Hematopoietic multipotent progenitor cell (in vitro differentiated cells): ENCODE data around the gene SETD4. TPM values are rescaled to one million over a fixed set of nuclear protein-coding genes. Genes with fewer than 3 reads are reported as not detected.
A peak's percentile ranks its signal among the peaks of the same experiment; 100 is the strongest.

ENCODE experiments used
- DNase-seq, 3 donors: peaks; one replicate each; pipeline ENCODE4 v3.0.0-alpha.2; 2011 to 2015; ENCODE audit warnings: low read depth in 2 of 3, low spot score in 2 of 3
- total RNA-seq: library from RNA; depleted of rRNA; stranded (reverse); fragments of >200 nt; gene quantifications from one replicate; pipeline ENCODE4 v1.2.3, GENCODE V29; 2012

Gene SETD4
- total RNA-seq, 1 donor = 10.5 TPM

DNA sequence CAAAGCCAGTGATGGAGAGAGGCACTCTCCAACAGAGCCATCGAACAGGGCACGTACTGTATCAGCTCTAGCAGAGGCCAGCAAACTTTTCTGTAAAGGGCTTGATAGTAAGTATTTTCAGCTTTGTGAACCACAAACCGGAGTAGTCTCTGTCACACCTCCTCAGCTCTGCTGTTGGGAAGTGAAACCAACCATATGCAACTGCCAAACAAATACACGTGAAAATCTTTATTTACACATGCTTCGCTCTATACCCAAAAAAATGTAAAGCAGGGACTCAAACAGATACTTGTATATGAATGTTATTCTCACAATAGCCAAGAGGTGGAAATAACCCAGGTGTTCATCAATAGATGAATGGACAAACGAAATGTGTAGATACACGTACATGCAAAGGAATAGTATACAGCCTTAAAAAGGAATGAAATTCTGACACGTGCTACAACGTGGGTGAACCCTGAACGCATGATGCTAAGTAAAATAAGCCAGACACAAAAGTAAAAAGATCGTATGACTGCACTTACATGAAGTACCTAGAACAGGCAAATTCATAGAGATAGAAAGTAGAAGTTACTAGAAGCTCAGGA, 39.0 kb downstream of the SETD4 start:
- DNase-seq = no peak

GRCh38 chr21:36015045-36015444, 45.3 kb downstream of the SETD4 start:
- no peak for DNase-seq

- DNase-seq = no peak
Observed at GRCh38 chr21:36010801-36011200, 49.5 kb downstream of the SETD4 start.

DNA sequence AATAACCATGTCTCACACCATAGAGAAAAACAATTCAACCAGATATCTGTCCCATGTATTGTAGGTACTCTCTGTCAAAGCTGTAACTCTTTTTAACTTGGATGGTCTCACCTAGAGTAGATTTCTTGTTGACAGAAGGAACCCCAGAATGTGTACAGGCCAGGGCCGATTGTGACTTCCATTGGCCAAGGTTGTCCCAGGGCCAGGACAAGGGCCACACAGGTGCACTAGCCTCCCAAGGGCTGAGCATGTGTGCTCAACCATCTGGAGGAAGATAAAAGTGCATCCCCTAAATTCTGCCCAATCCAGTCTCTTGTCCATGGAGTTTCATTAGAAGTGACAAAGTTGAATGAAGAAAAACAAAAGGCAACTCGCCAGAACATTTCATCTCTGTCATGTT, 51.8 kb downstream of the SETD4 start:
- no peak for DNase-seq

DNA sequence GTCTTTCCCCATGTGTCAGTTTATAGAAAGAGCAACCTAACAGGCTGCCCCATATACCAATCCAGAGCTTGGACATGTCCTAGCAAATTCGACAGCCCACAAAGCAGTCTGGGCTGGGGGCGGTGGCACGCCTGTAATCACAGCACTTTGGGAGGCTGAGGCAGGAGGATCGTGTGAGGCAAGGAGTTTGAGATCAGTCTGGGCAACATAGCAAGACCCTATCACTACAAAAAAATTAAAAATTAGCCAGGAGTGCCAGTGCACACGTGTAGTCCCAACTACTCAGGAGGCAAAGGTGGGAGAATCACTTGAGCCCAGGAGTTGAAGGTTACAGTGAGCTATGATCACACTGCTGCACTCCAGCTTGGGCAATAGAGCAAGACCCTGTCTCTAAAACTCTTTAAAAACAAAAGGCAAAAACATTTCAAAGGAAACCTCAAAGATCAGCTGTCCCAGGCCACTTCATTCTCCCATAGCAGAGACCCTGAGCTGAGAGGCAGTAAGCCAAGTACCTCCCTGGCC, 54.4 kb downstream of the SETD4 start:
- DNase-seq = no peak

GRCh38 chr21:36005018-36005417, 55.3 kb downstream of the SETD4 start:
- DNase-seq = peak in 2 of 3 donors; percentile 9

DNA sequence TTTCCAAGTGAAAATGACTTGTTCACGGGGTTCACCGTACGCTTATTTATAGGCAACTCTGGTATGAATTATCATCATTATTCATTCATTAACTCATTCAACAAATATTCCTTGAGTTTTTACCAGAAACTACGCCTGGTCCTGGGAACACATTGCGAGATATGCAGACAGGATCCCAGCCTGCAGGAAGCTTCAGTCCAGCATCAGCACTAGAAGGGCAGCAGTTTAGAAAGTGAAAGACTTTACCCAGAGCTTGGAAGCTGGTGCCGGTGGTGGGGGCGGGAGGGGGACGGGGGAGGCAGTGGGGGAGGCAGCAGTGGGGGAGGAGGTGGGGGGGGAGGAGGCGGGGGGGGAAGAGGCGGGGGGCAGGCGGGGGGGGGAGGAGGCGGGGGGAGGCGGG, 55.9 kb downstream of the SETD4 start:
- DNase-seq = no peak

- no peak for DNase-seq
Observed at GRCh38 chr21:36003776-36004175, 56.5 kb downstream of the SETD4 start.

GRCh38 chr21:35996217-35996616, 64.1 kb downstream of the SETD4 start:
- no peak for DNase-seq

DNA sequence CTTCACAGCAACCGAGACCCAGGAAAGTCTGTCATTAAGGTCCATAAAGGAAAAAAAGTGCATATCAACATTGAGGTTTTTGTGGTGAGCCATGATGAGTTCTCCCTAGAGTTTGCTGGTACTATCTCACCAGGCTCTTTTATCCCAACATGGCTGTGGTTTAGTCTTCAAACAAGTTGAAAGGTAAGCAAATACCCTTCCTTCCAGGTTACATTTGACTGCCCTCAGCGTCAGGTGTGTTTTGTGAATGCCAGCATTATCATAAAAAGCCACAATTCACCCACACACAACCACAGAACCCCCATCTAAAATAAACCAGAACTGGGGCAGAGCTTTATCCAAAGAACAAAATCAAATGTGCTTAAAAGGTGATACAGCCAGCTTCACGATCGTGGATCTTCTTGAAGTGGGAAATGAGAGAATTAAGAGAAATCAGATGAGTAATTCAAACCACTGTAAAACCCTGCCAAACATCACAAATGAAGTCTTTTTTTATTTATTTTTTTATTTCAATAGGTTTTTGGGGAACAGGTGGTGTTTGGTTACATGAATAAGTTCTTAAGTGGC, 64.7 kb downstream of the SETD4 start:
- no peak for DNase-seq

GRCh38 chr21:35994613-35995012, 65.7 kb downstream of the SETD4 start:
- DNase-seq = peak in 2 of 3 donors; percentile 11 to 26

DNA sequence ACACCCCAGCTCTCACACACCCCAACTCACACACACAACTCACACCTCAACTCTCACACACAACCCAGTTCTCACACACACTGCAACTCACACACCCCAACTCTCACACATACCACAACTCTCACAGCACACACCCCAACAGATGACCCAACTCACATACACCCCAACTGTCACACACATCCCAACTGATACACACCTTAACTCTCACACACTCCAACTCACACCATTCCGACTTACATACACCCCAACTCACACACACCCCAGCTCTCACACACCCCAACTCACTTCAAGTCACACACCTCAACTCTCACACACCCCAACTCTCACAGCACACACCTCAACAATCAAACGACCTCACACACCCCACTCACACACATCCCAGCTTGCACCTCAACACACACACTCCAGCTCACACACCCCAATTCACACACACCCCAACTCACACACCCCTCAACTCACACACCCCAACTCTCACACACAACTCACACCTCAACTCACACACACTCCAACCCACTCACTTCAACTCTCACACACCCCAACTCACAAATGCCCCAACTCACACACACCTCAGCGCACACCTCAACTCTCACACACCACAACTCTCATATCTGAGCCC, 66.3 kb downstream of the SETD4 start:
- no peak for DNase-seq

GRCh38 chr21:35991131-35991530, 69.2 kb downstream of the SETD4 start:
- DNase-seq = no peak

DNA sequence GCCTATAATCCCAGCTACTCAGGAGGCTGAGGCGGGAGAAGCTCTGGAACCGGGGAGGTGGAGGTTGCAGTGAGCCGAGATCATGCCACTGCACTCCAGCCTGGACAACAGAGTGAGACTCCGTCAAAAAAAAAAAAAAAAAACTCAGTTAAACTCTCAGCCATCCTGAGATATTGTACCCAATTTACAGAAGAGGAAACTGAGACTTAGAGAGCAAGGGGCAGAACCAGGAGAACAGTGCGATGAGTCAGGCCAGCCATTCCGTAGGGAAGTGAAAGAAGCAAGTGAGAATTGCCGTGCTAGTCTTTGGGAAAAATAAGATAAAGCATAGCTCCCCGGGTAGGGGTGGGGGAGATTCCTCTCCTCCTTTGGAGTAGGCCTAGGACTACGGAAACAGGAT, 69.7 kb downstream of the SETD4 start:
- no peak for DNase-seq

DNA sequence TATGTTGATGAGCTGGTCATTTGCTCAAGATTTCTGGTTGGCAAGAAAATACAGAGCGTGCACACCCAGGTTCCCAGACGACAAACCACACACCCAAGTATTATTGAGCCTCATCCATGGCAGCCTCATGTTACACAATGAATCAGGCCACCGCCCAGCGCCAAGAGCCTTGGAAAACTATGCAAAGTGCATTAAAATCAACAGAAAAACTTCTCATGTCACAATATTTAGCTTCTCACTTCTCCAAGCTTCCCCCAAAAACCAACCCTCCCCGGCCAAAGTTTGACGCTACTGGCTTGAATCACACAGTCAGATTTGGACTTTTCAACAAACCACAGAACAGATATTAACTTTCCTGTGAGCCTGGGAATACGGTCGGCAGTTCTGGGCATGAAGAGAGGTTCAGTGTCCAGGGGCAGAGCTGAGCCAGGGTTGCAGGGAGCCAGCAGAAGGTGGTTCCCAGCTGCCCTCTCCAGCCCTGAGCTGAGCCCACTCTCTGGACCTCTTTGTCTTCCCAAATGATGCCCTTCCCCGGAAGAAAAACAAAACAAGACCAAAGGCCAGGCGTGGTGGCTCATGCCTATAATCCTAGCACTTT, 71.1 kb downstream of the SETD4 start:
- no peak for DNase-seq

- DNase-seq = peak in 1 of 3 donors; percentile 7
Observed at GRCh38 chr21:35988416-35989137, 71.7 kb downstream of the SETD4 start.

- no peak for DNase-seq
Observed at GRCh38 chr21:35987475-35987874, 72.9 kb downstream of the SETD4 start.

DNA sequence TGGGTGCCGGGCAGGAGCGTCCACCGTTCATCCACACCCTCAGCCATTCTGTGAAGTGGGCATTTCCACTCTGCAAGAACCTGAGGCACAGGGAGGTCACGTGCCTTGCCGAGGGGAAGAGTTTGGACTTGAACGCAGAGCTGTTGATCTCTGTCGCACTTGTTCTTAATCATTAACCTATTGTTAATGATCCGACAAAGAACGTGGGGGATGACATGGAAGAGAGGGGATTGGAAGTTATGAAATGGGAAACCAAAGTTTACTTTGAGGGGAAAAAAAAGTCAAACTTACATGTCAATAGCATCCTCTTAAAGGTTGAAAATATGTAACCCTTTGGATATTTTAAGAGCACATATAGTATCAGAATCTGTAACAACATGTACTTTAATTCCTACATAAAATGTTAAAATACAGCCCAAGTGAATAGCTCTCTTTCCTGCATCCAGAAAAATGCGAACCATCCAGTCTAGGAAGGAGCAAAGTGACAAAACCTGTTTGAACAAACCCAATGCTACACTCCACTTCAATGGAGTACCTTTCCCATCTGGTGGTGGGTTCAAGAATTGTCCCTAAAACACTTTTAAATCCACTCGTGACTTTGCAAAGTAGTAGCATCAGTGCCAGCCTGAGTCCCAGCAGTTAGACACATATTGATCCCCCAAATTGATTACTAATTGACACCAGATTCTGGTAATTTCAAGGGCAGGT, 75.5 kb downstream of the SETD4 start:
- no peak for DNase-seq
